H1 (cell line): ENCODE measurements around the gene MEDAG. TPM values are rescaled to one million over a fixed set of nuclear protein-coding genes. Genes with fewer than 3 reads are reported as not detected.

Experiments used
- CTCF ChIA-PET: fragments of 300-600 bp; sonication (Branson Sonifier 250); formaldehyde crosslinking; loops from one replicate; lab custom pipeline; 2021; ENCODE audit not compliant: partially characterized antibody; lab: Charles Lee
- POLR2A ChIA-PET: fragments of 300-600 bp; sonication (Branson Sonifier 250); formaldehyde crosslinking; loops from one replicate; lab custom pipeline; 2021; ENCODE audit warnings: inconsistent platforms; ENCODE audit not compliant: partially characterized antibody; lab: Charles Lee
- DNase-seq, 2 experiments: peaks; one replicate each; pipeline versions ENCODE4 v3.0.0 to v3.0.0-alpha.2; 2010 to 2022; ENCODE audit warnings: low spot score in 2 of 2, low read depth in 1 of 2, mixed read lengths in 1 of 2
- FAIRE-seq: peaks from 2 replicates; lab custom pipeline; 2011; peaks lifted over from hg19 to GRCh38; lab: Jason Lieb, UNC
- H2AFZ ChIP-seq: 2 replicates; pipeline ENCODE4 v1.8.1; 2012; ENCODE audit warnings: low read length, inconsistent platforms
- H2AK5ac ChIP-seq: 2 replicates; pipeline ENCODE4 v1.6.1; 2013; ENCODE audit warnings: low read depth, low read length
- H2BK120ac ChIP-seq: replicated peaks from 2 replicates; pipeline ENCODE3; 2013; ENCODE audit warnings: low read depth, low read length, inconsistent platforms
- H2BK12ac ChIP-seq: 2 replicates; pipeline ENCODE4 v1.6.1; 2013; ENCODE audit warnings: low read depth, low read length
- H2BK15ac ChIP-seq: 2 replicates; pipeline ENCODE4 v1.6.1; 2013; ENCODE audit warnings: low read length
- H2BK20ac ChIP-seq: 2 replicates; pipeline ENCODE4 v1.6.1; 2013; ENCODE audit warnings: low read length
- H2BK5ac ChIP-seq: 2 replicates; pipeline ENCODE4 v1.6.1; 2013; ENCODE audit warnings: low read depth, low read length
- H3K14ac ChIP-seq: 2 replicates; pipeline ENCODE4 v1.6.1; 2013; ENCODE audit warnings: inconsistent platforms; ENCODE audit not compliant: insufficient read length
- H3K18ac ChIP-seq: 2 replicates; pipeline ENCODE4 v1.6.1; 2013; ENCODE audit warnings: low read length; ENCODE audit errors: extremely low read depth
- H3K23ac ChIP-seq: 2 replicates; pipeline ENCODE4 v1.6.1; 2013; ENCODE audit warnings: inconsistent platforms; ENCODE audit not compliant: insufficient read length
- H3K23me2 ChIP-seq: 2 replicates; pipeline ENCODE4 v1.6.1; 2013; ENCODE audit warnings: low read depth, low read length
- H3K27ac ChIP-seq: 2 replicates; pipeline ENCODE4 v1.6.1; 2011; ENCODE audit warnings: low read depth, low read length, inconsistent platforms
- H3K27me3 ChIP-seq, 4 experiments: replicated peaks in 1 of 4; 1 replicate in 1 of 4; 2 replicates in 3 of 4; pipeline versions ENCODE4 v1.6.1 to v1.8.1; 2011 to 2013; ENCODE audit warnings: low read length in 3 of 4, mild to moderate bottlenecking in 3 of 4, inconsistent platforms in 2 of 4, mixed read lengths in 2 of 4, moderate library complexity in 1 of 4; ENCODE audit not compliant: control insufficient read depth in 3 of 4, insufficient read depth in 3 of 4; ENCODE audit errors: extremely low read depth in 1 of 4
- H3K36me3 ChIP-seq, 4 experiments: 2 replicates each; pipeline versions ENCODE4 v1.6.1 to v1.8.1; 2011 to 2013; ENCODE audit warnings: mild to moderate bottlenecking in 4 of 4, low read length in 3 of 4, moderate library complexity in 2 of 4, control low read depth in 1 of 4, inconsistent platforms in 1 of 4; ENCODE audit not compliant: insufficient read depth in 4 of 4, control insufficient read depth in 2 of 4
- H3K4ac ChIP-seq: replicated peaks from 2 replicates; pipeline ENCODE3; 2013; ENCODE audit warnings: low read length, low read depth, mixed read lengths, inconsistent platforms; ENCODE audit not compliant: insufficient read length
- H3K4me1 ChIP-seq, 4 experiments: replicated peaks in 1 of 4; 1 replicate in 1 of 4; 2 replicates in 3 of 4; pipeline versions ENCODE4 v1.6.1 to v1.8.1; 2011 to 2013; ENCODE audit warnings: low read length in 3 of 4, inconsistent platforms in 2 of 4, mixed read lengths in 1 of 4; ENCODE audit not compliant: insufficient read depth in 4 of 4, control insufficient read depth in 3 of 4
- H3K4me2 ChIP-seq, 2 experiments: 2 replicates each; pipeline versions ENCODE4 v1.6.1 to v1.8.1; 2011 to 2013; ENCODE audit warnings: low read depth in 2 of 2, low read length in 2 of 2, control low read depth in 1 of 2, inconsistent platforms in 1 of 2, mild to moderate bottlenecking in 1 of 2; ENCODE audit not compliant: insufficient read depth in 1 of 2
- H3K4me3 ChIP-seq, 4 experiments: fragments of 200-600, 300-600 bp in 1 of 4; sonication (generic), shearing (Covaris generic), sonication (Bioruptor Twin) in 1 of 4; 2 replicates each; pipeline versions ENCODE4 v1.5.1 to v1.8.1; 2011 to 2016; ENCODE audit warnings: low read length in 4 of 4, low read depth in 3 of 4, control low read depth in 2 of 4, inconsistent platforms in 2 of 4, mild to moderate bottlenecking in 2 of 4, mixed read lengths in 1 of 4, moderate library complexity in 1 of 4; ENCODE audit not compliant: insufficient read depth in 2 of 4; ENCODE audit errors: extremely low read depth in 1 of 4
- H3K56ac ChIP-seq: replicated peaks from 2 replicates; pipeline ENCODE3; 2013; ENCODE audit warnings: low read depth, mild to moderate bottlenecking, mixed read lengths, low read length, inconsistent platforms; ENCODE audit not compliant: insufficient read length
- H3K79me1 ChIP-seq: 2 replicates; pipeline ENCODE4 v1.6.1; 2013; ENCODE audit warnings: low read depth, low read length, control low read depth
- H3K79me2 ChIP-seq, 2 experiments: 2 replicates each; pipeline versions ENCODE4 v1.6.1 to v1.8.1; 2012 to 2013; ENCODE audit warnings: low read length in 2 of 2, mild to moderate bottlenecking in 2 of 2, inconsistent platforms in 1 of 2; ENCODE audit not compliant: insufficient read depth in 2 of 2, control insufficient read depth in 1 of 2
- H3K9ac ChIP-seq, 4 experiments: replicated peaks in 1 of 4; 1 replicate in 1 of 4; 2 replicates in 3 of 4; pipeline versions ENCODE4 v1.6.1 to v1.8.1; 2011 to 2013; ENCODE audit warnings: low read depth in 3 of 4, low read length in 3 of 4, control low read depth in 2 of 4, mild to moderate bottlenecking in 2 of 4, moderate library complexity in 2 of 4, inconsistent platforms in 1 of 4; ENCODE audit errors: extremely low read depth in 1 of 4
- H3K9me3 ChIP-seq, 2 experiments: 2 replicates each; pipeline versions ENCODE4 v1.6.1 to v1.8.1; 2012 to 2013; ENCODE audit warnings: mild to moderate bottlenecking in 2 of 2, moderate library complexity in 2 of 2, control low read depth in 1 of 2, inconsistent platforms in 1 of 2, low read depth in 1 of 2, low read length in 1 of 2, mixed read lengths in 1 of 2; ENCODE audit not compliant: insufficient read depth in 2 of 2
- H4K20me1 ChIP-seq, 2 experiments: replicated peaks in 1 of 2; 2 replicates each; pipeline versions ENCODE3 to v1.8.1; 2011 to 2013; ENCODE audit warnings: inconsistent platforms in 2 of 2, low read length in 2 of 2, mild to moderate bottlenecking in 1 of 2; ENCODE audit not compliant: insufficient read depth in 2 of 2, control insufficient read depth in 1 of 2
- H4K5ac ChIP-seq: 2 replicates; pipeline ENCODE4 v1.6.1; 2013; ENCODE audit warnings: low read length, low read depth, mixed read lengths, inconsistent platforms; ENCODE audit not compliant: insufficient read length
- H4K8ac ChIP-seq: 2 replicates; pipeline ENCODE4 v1.8.0; 2013; ENCODE audit warnings: mild to moderate bottlenecking, moderate library complexity, low read length, inconsistent platforms; ENCODE audit not compliant: insufficient read depth; ENCODE audit errors: extremely low read depth
- H4K91ac ChIP-seq: replicated peaks from 2 replicates; pipeline ENCODE3; 2013; ENCODE audit warnings: low read length, mixed read lengths, inconsistent platforms; ENCODE audit not compliant: insufficient read length
- KDM4A ChIP-seq: IDR thresholded peaks from one replicate; pipeline ENCODE4 v1.7.1; 2012; ENCODE audit warnings: low read depth, mild to moderate bottlenecking, moderate library complexity, low read length, inconsistent platforms; ENCODE audit not compliant: severe bottlenecking
- SRF ChIP-seq: IDR thresholded peaks from 2 replicates; pipeline ENCODE4 v1.6.1; 2011; ENCODE audit warnings: mild to moderate bottlenecking, low read depth, low read length, moderate library complexity
- YY1 ChIP-seq: IDR thresholded peaks from 2 replicates; pipeline ENCODE4 v1.6.1; 2011; ENCODE audit warnings: low read depth, mild to moderate bottlenecking, low read length
- WGBS, 2 experiments: shearing (Covaris generic) in 1 of 2; methylation state at CpG; one replicate each; pipeline versions ENCODE4 v1.1.6 to v1.1.7; 2013 to 2015; ENCODE audit warnings: low lambda C conversion rate in 2 of 2, mixed read lengths in 2 of 2, inconsistent platforms in 1 of 2, low coverage in 1 of 2, missing lambda C conversion rate in 1 of 2; ENCODE audit not compliant: insufficient replicate concordance in 2 of 2, insufficient coverage in 1 of 2, insufficient read length in 1 of 2; ENCODE audit errors: extremely low coverage in 1 of 2, missing lambda C conversion rate in 1 of 2; 5-methylcytosine and 5-hydroxymethylcytosine counted together
- polyA plus RNA-seq, 7 experiments: library from polyadenylated mRNA; depleted of rRNA in 3 of 7; stranded (reverse) in 5 of 7; unstranded in 2 of 7; fragments of >200 nt in 5 of 7; fragments of 200-250 nt in 2 of 7; gene quantifications; 1 replicate in 5 of 7; 2 replicates in 1 of 7; 4 replicates in 1 of 7; pipeline versions ENCODE4 v1.2.1 to v1.2.3, GENCODE V29; 2011 to 2013; ENCODE audit warnings: missing spikeins in 2 of 7, mixed read lengths in 2 of 7
- total RNA-seq: library from RNA; stranded (reverse); fragmentation: NEBNext Ultra II Directional; extraction: Animal tissue kit (Norgen Biotek cat#: 25700); gene quantifications from 2 replicates; pipeline ENCODE4 v1.2.1, GENCODE V29; 2021

MEDAG gene
- total and polyA plus RNA-seq, 2 of the 8 experiments (the other 6 are each of a cell fraction or from before 2014, with no cell fraction given): 2.1 to 3.1 TPM

GRCh38 chr13:30863796-30864195, 42.3 kb upstream of the MEDAG start:
- no peak overlapping the region for H3K23ac ChIP-seq
- no peak overlapping the region for H2BK20ac ChIP-seq
- H2AFZ ChIP-seq: no peak overlapping the region
- H2BK15ac ChIP-seq: no peak overlapping the region
- no peak overlapping the region for H2BK120ac ChIP-seq
- peak overlapping the region; percentile 16; the same call in 1 of the 2 replicates for H3K27ac ChIP-seq
- H4K20me1 ChIP-seq: no peaks in the 10 kb centered on the region
- 4% methylated on average over 7 of the region's 7 CpGs; no CpG with 5 or more reads in 1 of the 2 experiments for WGBS, 2 experiments
- ChIA-PET POLR2A (interaction anchor here (0.6 to 2.0 kb wide), 14 partner anchors 8 to 399 kb away, joined by 3 to 15 read pairs (median 4); partner anchors contain the start of gene MEDAG), CTCF (interaction anchor here (0.9 to 4.2 kb wide), 9 partner anchors 11 to 180 kb away, joined by 3 to 19 read pairs (median 4); no protein-coding TSS in a partner anchor)
- FAIRE-seq (peak; percentile 28), DNase-seq (no peak)
- H3K36me3 ChIP-seq: no peaks in the 10 kb centered on the region
- H4K91ac ChIP-seq: peak overlapping the region; percentile 6
- H3K9me3 ChIP-seq: peaks cover 0 to under 1% of the 10 kb centered on the region in 2 experiments; a peak in 1 of 4 replicates
- H3K27me3 ChIP-seq: peaks cover 0 to 10% (median 4%) of the 10 kb centered on the region in 4 experiments; a peak in 4 of 7 replicates
- H3K79me2 ChIP-seq: no peaks in the 10 kb centered on the region
- H3K4me1 ChIP-seq: peaks cover 10 to 29% (median 15%) of the 10 kb centered on the region in 4 experiments
- H3K9ac ChIP-seq: peak overlapping the region in 3 of 4 experiments; percentile 61 to 73 (median 65); a peak in 5 of 7 replicates
- peaks cover 10% of the 10 kb centered on the region for H3K23me2 ChIP-seq
- H2AK5ac ChIP-seq: peak overlapping the region; percentile 59; the same call in 1 of the 2 replicates
- peak overlapping the region; percentile 47; the same call in 1 of the 2 replicates for H2BK5ac ChIP-seq
- H3K18ac ChIP-seq: peak overlapping the region; percentile 79
- peak overlapping the region; percentile 81 to 97 for H3K4me2 ChIP-seq
- H2BK12ac ChIP-seq: peak overlapping the region; percentile 96
- TF ChIP-seq KDM4A: peak; percentile 17
- TF ChIP-seq YY1: peak; percentile 73; the same call in 1 of the 2 replicates
- TF ChIP-seq SRF: no peak
- TF ChIP-seq, all 59 proteins: peak for 2
- H3K14ac ChIP-seq: no peak overlapping the region
- H3K4ac ChIP-seq: no peak overlapping the region
- H3K56ac ChIP-seq: no peak overlapping the region
- peak overlapping the region; percentile 20 to 59 (median 44) for H3K4me3 ChIP-seq
- peak overlapping the region; percentile 18 for H4K5ac ChIP-seq
- no peaks in the 10 kb centered on the region for H3K79me1 ChIP-seq
- H4K8ac ChIP-seq: no peak overlapping the region
